ENCODE measurements around the gene GHR. TPM values are rescaled to one million over a fixed set of nuclear protein-coding genes. Genes with fewer than 3 reads are reported as not detected.
A peak's percentile ranks its signal among the peaks of the same experiment; 100 is the strongest.

The GHR gene
- polyA plus RNA-seq, 3 donors: not detected

- no peak overlapping the region for H3K4me2 ChIP-seq (replicated peaks; ENCODE audit: extremely low read depth, low read length, poor library complexity, severe bottlenecking)
- H3K36me3 ChIP-seq (replicated peaks in 1 of 2; ENCODE audit: control insufficient read depth in 1 of 2, insufficient read depth in 2 of 2, low read length in 2 of 2): no peaks in the 10 kb centered on the region
- H3K4me1 ChIP-seq (ENCODE audit: control insufficient read depth in 1 of 2, insufficient read depth in 2 of 2, low read length in 2 of 2): no peaks in the 10 kb centered on the region
- no peak overlapping the region for H3K9ac ChIP-seq (ENCODE audit: insufficient read depth, low read length, poor library complexity, severe bottlenecking)
- no peak overlapping the region for H3K27ac Mint-ChIP-seq
- intact Hi-C loops (cut with micrococcal nuclease): no loop called here
- peaks cover 0 to 8% (median 2%) of the 10 kb centered on the region in 7 donors for H3K9me3 Mint-ChIP-seq
- H3K27me3 ChIP-seq (ENCODE audit: control insufficient read depth in 2 of 2, insufficient read depth in 2 of 2, low read length in 2 of 2): no peaks in the 10 kb centered on the region
- H3K79me2 ChIP-seq (ENCODE audit: insufficient read depth, low read length): no peaks in the 10 kb centered on the region
- no peak for TF ChIP-seq CTCF (IDR thresholded peaks at IDR 0.05)
- H3K4me3 ChIP-seq (replicated peaks in 1 of 3; ENCODE audit: low read depth in 2 of 3, low read length in 3 of 3): no peak overlapping the region
- no peak for DNase-seq
- H3K4me3 Mint-ChIP-seq: no peak overlapping the region
- no peaks in the 10 kb centered on the region for H4K20me1 ChIP-seq (ENCODE audit: insufficient read depth, low read length)
- H3K4me1 Mint-ChIP-seq: no peaks in the 10 kb centered on the region
- no peaks in the 10 kb centered on the region for H3K9me3 ChIP-seq (replicated peaks in 1 of 2; ENCODE audit: control insufficient read depth in 1 of 2, insufficient read depth in 1 of 2, low read length in 2 of 2)
- no peak overlapping the region for H2AFZ ChIP-seq (ENCODE audit: insufficient read depth, low read depth, low read length, poor library complexity, severe bottlenecking)
- peaks cover 0 to 1% (median 0%) of the 10 kb centered on the region in 3 donors for H3K27me3 Mint-ChIP-seq (ENCODE audit: low read depth in 3 of 3)
- H3K27ac ChIP-seq (ENCODE audit: low read depth in 1 of 2, low read length in 2 of 2): no peak overlapping the region
- no peaks in the 10 kb centered on the region for H3K36me3 Mint-ChIP-seq
Observed at GRCh38 chr5:42604171-42604711, 181.0 kb downstream of the GHR start.

- H2AFZ ChIP-seq (ENCODE audit: insufficient read depth, low read depth, low read length, poor library complexity, severe bottlenecking): no peak overlapping the region
- peak overlapping the region in 1 of 7 donors; percentile 8 for H3K27ac Mint-ChIP-seq
- no peak overlapping the region for H3K4me3 Mint-ChIP-seq
- no peak overlapping the region for H3K4me3 ChIP-seq (replicated peaks in 1 of 3; ENCODE audit: low read depth in 2 of 3, low read length in 3 of 3)
- no peaks in the 10 kb centered on the region for H4K20me1 ChIP-seq (ENCODE audit: insufficient read depth, low read length)
- H3K79me2 ChIP-seq (ENCODE audit: insufficient read depth, low read length): no peaks in the 10 kb centered on the region
- H3K4me1 Mint-ChIP-seq: no peaks in the 10 kb centered on the region
- peaks cover 0 to 8% (median 2%) of the 10 kb centered on the region in 7 donors for H3K9me3 Mint-ChIP-seq
- no peaks in the 10 kb centered on the region for H3K36me3 ChIP-seq (replicated peaks in 1 of 2; ENCODE audit: control insufficient read depth in 1 of 2, insufficient read depth in 2 of 2, low read length in 2 of 2)
- no peaks in the 10 kb centered on the region for H3K36me3 Mint-ChIP-seq
- WGBS (ENCODE audit: insufficient coverage): 100% methylated on average over 2 of the region's 2 CpGs
- no peaks in the 10 kb centered on the region for H3K4me1 ChIP-seq (ENCODE audit: control insufficient read depth in 1 of 2, insufficient read depth in 2 of 2, low read length in 2 of 2)
- peaks cover 0 to 1% (median 0%) of the 10 kb centered on the region in 3 donors for H3K27me3 Mint-ChIP-seq (ENCODE audit: low read depth in 3 of 3)
- no peak overlapping the region for H3K27ac ChIP-seq (ENCODE audit: low read depth in 1 of 2, low read length in 2 of 2)
- H3K9ac ChIP-seq (ENCODE audit: insufficient read depth, low read length, poor library complexity, severe bottlenecking): no peak overlapping the region
- no peak overlapping the region for H3K4me2 ChIP-seq (replicated peaks; ENCODE audit: extremely low read depth, low read length, poor library complexity, severe bottlenecking)
- intact Hi-C loops (cut with micrococcal nuclease): no loop called here
- no peaks in the 10 kb centered on the region for H3K9me3 ChIP-seq (replicated peaks in 1 of 2; ENCODE audit: control insufficient read depth in 1 of 2, insufficient read depth in 1 of 2, low read length in 2 of 2)
- no peaks in the 10 kb centered on the region for H3K27me3 ChIP-seq (ENCODE audit: control insufficient read depth in 2 of 2, insufficient read depth in 2 of 2, low read length in 2 of 2)
- TF ChIP-seq CTCF (IDR thresholded peaks at IDR 0.05): no peak
- DNase-seq: no peak
Observed at GRCh38 chr5:42605490-42605889, 182.3 kb downstream of the GHR start.
